IMR-90 (cell line): ENCODE measurements around the gene HLA-DPA1. TPM values are rescaled to one million over a fixed set of nuclear protein-coding genes. Genes with fewer than 3 reads are reported as not detected.

Experiments used
- ATAC-seq: fragments of 200-7000 bp; cut with Tn5 transposase; 2 replicates; pipeline ENCODE4 v1.9.1; 2020; ENCODE audit warnings: low read depth, mild to moderate bottlenecking, moderate library complexity
- BruUV-seq: library from RNA; stranded (reverse); fragments of 400-500 nt; replicated peaks from 2 replicates; lab custom pipeline; 2021; lab: Mats Ljungman, UMichigan
- CTCF ChIA-PET: fragments of 300-600 bp; formaldehyde crosslinking; extraction: SDS; loops from one replicate; lab custom pipeline; 2021; ENCODE audit warnings: antibody characterized with exemption; lab: Yijun Ruan, JAX
- POLR2A ChIA-PET: fragments of 300-600 bp; sonication (Branson Sonifier 250); formaldehyde crosslinking; loops from one replicate; lab custom pipeline; 2022; ENCODE audit warnings: antibody characterized with exemption; ENCODE audit not compliant: unreplicated experiment; lab: Charles Lee
- DNase-seq: peaks from one replicate; pipeline ENCODE4 v3.0.0; 2013
- H2AFZ ChIP-seq: replicated peaks from 2 replicates; pipeline ENCODE3; 2013; ENCODE audit warnings: low read length, mild to moderate bottlenecking; ENCODE audit not compliant: poor library complexity
- H2AK5ac ChIP-seq: 2 replicates; pipeline ENCODE4 v1.6.1; 2013; ENCODE audit warnings: low read depth, low read length, inconsistent platforms
- H2AK9ac ChIP-seq: replicated peaks from 2 replicates; pipeline ENCODE3; 2013; ENCODE audit warnings: mild to moderate bottlenecking, low read depth, low read length, moderate library complexity; ENCODE audit not compliant: poor library complexity
- H2BK120ac ChIP-seq: 2 replicates; pipeline ENCODE4 v1.6.1; 2013; ENCODE audit warnings: low read depth, low read length, inconsistent platforms
- H2BK15ac ChIP-seq: 3 replicates; pipeline ENCODE4 v1.6.1; 2013; ENCODE audit warnings: low read depth, low read length, inconsistent platforms
- H2BK20ac ChIP-seq: 2 replicates; pipeline ENCODE4 v1.6.1; 2013; ENCODE audit warnings: low read depth, mild to moderate bottlenecking, inconsistent platforms, low read length, moderate library complexity
- H2BK5ac ChIP-seq: 2 replicates; pipeline ENCODE4 v1.6.1; 2013; ENCODE audit warnings: mild to moderate bottlenecking, low read depth, low read length, inconsistent platforms; ENCODE audit not compliant: poor library complexity, severe bottlenecking
- H3K14ac ChIP-seq: replicated peaks from 2 replicates; pipeline ENCODE4 v1.6.1; 2013; ENCODE audit warnings: low read depth, low read length, inconsistent platforms
- H3K18ac ChIP-seq: 2 replicates; pipeline ENCODE4 v1.6.1; 2013; ENCODE audit warnings: low read depth, low read length, control low read depth
- H3K23ac ChIP-seq: 2 replicates; pipeline ENCODE4 v1.6.1; 2013; ENCODE audit warnings: low read depth, low read length, inconsistent platforms
- H3K27ac ChIP-seq: 2 replicates; pipeline ENCODE4 v1.5.1; 2013; ENCODE audit warnings: mild to moderate bottlenecking, control low read depth, low read length; ENCODE audit not compliant: insufficient read depth
- H3K27me3 ChIP-seq: 2 replicates; pipeline ENCODE4 v1.6.1; 2013; ENCODE audit warnings: low read length; ENCODE audit not compliant: control insufficient read depth, insufficient read depth
- H3K36me3 ChIP-seq: 2 replicates; pipeline ENCODE4 v1.6.1; 2013; ENCODE audit warnings: low read length, mixed read lengths; ENCODE audit not compliant: control insufficient read depth, insufficient read depth
- H3K4ac ChIP-seq: 2 replicates; pipeline ENCODE4 v1.6.1; 2013; ENCODE audit warnings: low read depth, low read length, inconsistent platforms
- H3K4me1 ChIP-seq: 2 replicates; pipeline ENCODE4 v1.6.1; 2013; ENCODE audit warnings: low read length, mixed read lengths; ENCODE audit not compliant: control insufficient read depth, insufficient read depth
- H3K4me2 ChIP-seq: 2 replicates; pipeline ENCODE4 v1.6.1; 2013; ENCODE audit warnings: low read depth, mild to moderate bottlenecking, control low read depth, low read length, moderate library complexity
- H3K4me3 ChIP-seq: 2 replicates; pipeline ENCODE4 v1.5.1; 2013; ENCODE audit warnings: low read depth, mild to moderate bottlenecking, control low read depth, low read length, moderate library complexity; ENCODE audit not compliant: insufficient read depth
- H3K56ac ChIP-seq: 2 replicates; pipeline ENCODE4 v1.6.1; 2013; ENCODE audit warnings: low read length, inconsistent platforms; ENCODE audit not compliant: insufficient read depth; ENCODE audit errors: extremely low read depth
- H3K79me1 ChIP-seq, 2 experiments: 2 replicates each; pipeline ENCODE4 v1.6.1; 2013; ENCODE audit warnings: low read length in 2 of 2, inconsistent platforms in 1 of 2, low read depth in 1 of 2
- H3K9ac ChIP-seq: 2 replicates; pipeline ENCODE4 v1.6.1; 2013; ENCODE audit warnings: low read depth, low read length, control low read depth
- H3K9me1 ChIP-seq: 2 replicates; pipeline ENCODE4 v1.6.1; 2013; ENCODE audit warnings: low read length, inconsistent platforms; ENCODE audit not compliant: insufficient read depth
- H3K9me3 ChIP-seq: 2 replicates; pipeline ENCODE4 v1.6.1; 2013; ENCODE audit warnings: low read length; ENCODE audit not compliant: control insufficient read depth, insufficient read depth
- H4K20me1 ChIP-seq: 2 replicates; pipeline ENCODE4 v1.6.1; 2013; ENCODE audit warnings: low read length, inconsistent platforms; ENCODE audit not compliant: insufficient read depth
- H4K5ac ChIP-seq: 2 replicates; pipeline ENCODE4 v1.6.1; 2013; ENCODE audit warnings: mild to moderate bottlenecking, low read depth, low read length, control low read depth
- H4K8ac ChIP-seq, 2 experiments: 2 replicates each; pipeline ENCODE4 v1.6.1; 2013; ENCODE audit warnings: low read depth in 2 of 2, low read length in 2 of 2, control low read depth in 1 of 2, inconsistent platforms in 1 of 2
- H4K91ac ChIP-seq: 2 replicates; pipeline ENCODE4 v1.6.1; 2013; ENCODE audit warnings: low read depth, low read length, inconsistent platforms; ENCODE audit not compliant: insufficient read depth
- BHLHE40 ChIP-seq: fragments of 150-350 bp; IDR thresholded peaks from 2 replicates; pipeline ENCODE4 v1.6.1; 2016; ENCODE audit warnings: mild to moderate bottlenecking, low read depth, low read length
- FOS ChIP-seq: fragments of 150-350 bp; IDR thresholded peaks from 2 replicates; pipeline ENCODE4 v1.6.1; 2016; ENCODE audit warnings: low read depth, low read length
- MAFK ChIP-seq: IDR thresholded peaks from 2 replicates; pipeline ENCODE4 v1.6.1; 2012; ENCODE audit warnings: low read depth, low read length, improper control_type of control experiment
- MAZ ChIP-seq: IDR thresholded peaks from 2 replicates; pipeline ENCODE4 v1.6.1; 2012; ENCODE audit warnings: low read depth, mild to moderate bottlenecking, low read length, improper control_type of control experiment, moderate library complexity, borderline replicate concordance
- NFE2L2 ChIP-seq: fragments of 150-350 bp; IDR thresholded peaks from 2 replicates; pipeline ENCODE4 v1.6.1; 2016; ENCODE audit warnings: low read depth, mild to moderate bottlenecking, low read length
- POLR2A ChIP-seq: IDR thresholded peaks from 2 replicates; pipeline ENCODE4 v1.6.1; 2012; ENCODE audit warnings: mild to moderate bottlenecking, low read depth, low read length
- RAD21 ChIP-seq: IDR thresholded peaks from 2 replicates; pipeline ENCODE4 v1.6.1; 2012; ENCODE audit warnings: low read length, improper control_type of control experiment
- RCOR1 ChIP-seq: IDR thresholded peaks from 2 replicates; pipeline ENCODE4 v1.6.1; 2012; ENCODE audit warnings: mild to moderate bottlenecking, low read length, improper control_type of control experiment; ENCODE audit not compliant: insufficient replicate concordance
- RFX5 ChIP-seq: IDR thresholded peaks from 2 replicates; pipeline ENCODE4 v1.8.0; 2012; ENCODE audit warnings: low read depth, mild to moderate bottlenecking, low read length, moderate library complexity
- WGBS, 2 experiments: methylation state at CpG; one replicate each; pipeline versions ENCODE4 v1.1.5 to v1.1.7; 2013; ENCODE audit warnings: missing lambda C conversion rate in 2 of 2; ENCODE audit not compliant: insufficient read length in 1 of 2; ENCODE audit errors: extremely low coverage in 2 of 2; 5-methylcytosine and 5-hydroxymethylcytosine counted together
- dilution Hi-C: fragments of 300-500 bp; cut with HindIII; formaldehyde crosslinking; loops from one replicate; pipeline ENCODE4 v1.14.3; 2018; ENCODE audit warnings: low sequenced_read_pairs; ENCODE audit not compliant: unreplicated experiment
- in situ Hi-C: fragments of 300-500 bp; cut with MboI; formaldehyde crosslinking; loops from 3 replicates; pipeline ENCODE4 v1.14.3; 2019; ENCODE audit warnings: low sequenced_read_pairs, inconsistent platforms, mixed read lengths
- intact Hi-C: fragments of 100-400 bp; cut with micrococcal nuclease; formaldehyde crosslinking; loops from 2 replicates; pipeline ENCODE4 v1.10.0; 2022
- polyA plus RNA-seq, 3 experiments: library from polyadenylated mRNA; depleted of rRNA; stranded (reverse); fragments of >200 nt; gene quantifications; 2 replicates each; pipeline ENCODE4 v1.2.3, GENCODE V29; 2012; ENCODE audit warnings: low replicate concordance in 1 of 3
- total RNA-seq: library from RNA; depleted of rRNA; stranded (reverse); fragments of >200 nt; gene quantifications from 2 replicates; pipeline ENCODE4 v1.2.3, GENCODE V29; 2012
- TF ChIP-seq, protein P1 (sequence below): fragments of 150-350 bp; IDR thresholded peaks from 2 replicates; pipeline ENCODE4 v1.6.1; 2016; ENCODE audit warnings: low read depth, mild to moderate bottlenecking, low read length, moderate library complexity, borderline replicate concordance
- TF ChIP-seq, protein P2 (sequence below): fragments of 150-350 bp; IDR thresholded peaks from 2 replicates; pipeline ENCODE4 v1.6.1; 2017; ENCODE audit warnings: mild to moderate bottlenecking, antibody characterized with exemption, low read length, low read depth
- TF ChIP-seq, protein P3 (sequence below): conservative IDR thresholded peaks from 2 replicates; pipeline ENCODE4 v1.5.1; 2012; ENCODE audit warnings: mild to moderate bottlenecking, low read depth, low read length, improper control_type of control experiment

Gene HLA-DPA1
- total and polyA plus RNA-seq, 2 of the 4 experiments (the other 2 are of a cell fraction): not detected

DNA sequence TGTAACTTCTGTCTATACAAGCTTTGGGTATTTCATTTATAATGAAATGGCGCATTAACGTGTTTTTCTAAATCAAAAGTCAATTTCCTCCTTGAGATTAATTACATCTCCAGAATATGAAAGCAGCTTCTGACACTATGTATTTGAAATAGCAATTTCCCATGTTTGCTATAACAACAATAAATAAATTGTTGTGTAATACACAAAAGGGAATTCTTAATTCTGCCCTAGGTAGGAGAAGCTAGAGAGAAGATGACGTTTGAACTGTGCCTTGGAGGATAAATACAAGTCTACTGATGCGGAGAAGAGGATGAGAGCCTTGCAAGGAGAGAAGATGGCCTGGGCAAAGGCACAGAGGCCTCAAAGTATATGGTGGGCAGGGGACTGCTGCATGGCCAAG, 56.4 kb downstream of the HLA-DPA1 start:
- no peaks in the 10 kb centered on the region for H3K36me3 ChIP-seq
- no peak overlapping the region for H3K56ac ChIP-seq
- H2BK120ac ChIP-seq: no peak overlapping the region
- H2BK20ac ChIP-seq: no peak overlapping the region
- H3K9me3 ChIP-seq: no peaks in the 10 kb centered on the region
- no peak overlapping the region for H3K23ac ChIP-seq
- no peak for ATAC-seq
- no peak overlapping the region for H3K4me2 ChIP-seq
- no peak for TF ChIP-seq RFX5
- no peak for TF ChIP-seq MAZ
- no peak for TF ChIP-seq FOS
- TF ChIP-seq, protein P1, sequence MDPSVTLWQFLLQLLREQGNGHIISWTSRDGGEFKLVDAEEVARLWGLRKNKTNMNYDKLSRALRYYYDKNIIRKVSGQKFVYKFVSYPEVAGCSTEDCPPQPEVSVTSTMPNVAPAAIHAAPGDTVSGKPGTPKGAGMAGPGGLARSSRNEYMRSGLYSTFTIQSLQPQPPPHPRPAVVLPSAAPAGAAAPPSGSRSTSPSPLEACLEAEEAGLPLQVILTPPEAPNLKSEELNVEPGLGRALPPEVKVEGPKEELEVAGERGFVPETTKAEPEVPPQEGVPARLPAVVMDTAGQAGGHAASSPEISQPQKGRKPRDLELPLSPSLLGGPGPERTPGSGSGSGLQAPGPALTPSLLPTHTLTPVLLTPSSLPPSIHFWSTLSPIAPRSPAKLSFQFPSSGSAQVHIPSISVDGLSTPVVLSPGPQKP: no peak
- no peak for TF ChIP-seq BHLHE40
- no peak for TF ChIP-seq POLR2A
- TF ChIP-seq, protein P2, sequence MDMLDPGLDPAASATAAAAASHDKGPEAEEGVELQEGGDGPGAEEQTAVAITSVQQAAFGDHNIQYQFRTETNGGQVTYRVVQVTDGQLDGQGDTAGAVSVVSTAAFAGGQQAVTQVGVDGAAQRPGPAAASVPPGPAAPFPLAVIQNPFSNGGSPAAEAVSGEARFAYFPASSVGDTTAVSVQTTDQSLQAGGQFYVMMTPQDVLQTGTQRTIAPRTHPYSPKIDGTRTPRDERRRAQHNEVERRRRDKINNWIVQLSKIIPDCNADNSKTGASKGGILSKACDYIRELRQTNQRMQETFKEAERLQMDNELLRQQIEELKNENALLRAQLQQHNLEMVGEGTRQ: no peak
- no peak for TF ChIP-seq MAFK
- no peak for TF ChIP-seq NFE2L2
- TF ChIP-seq, protein P3, sequence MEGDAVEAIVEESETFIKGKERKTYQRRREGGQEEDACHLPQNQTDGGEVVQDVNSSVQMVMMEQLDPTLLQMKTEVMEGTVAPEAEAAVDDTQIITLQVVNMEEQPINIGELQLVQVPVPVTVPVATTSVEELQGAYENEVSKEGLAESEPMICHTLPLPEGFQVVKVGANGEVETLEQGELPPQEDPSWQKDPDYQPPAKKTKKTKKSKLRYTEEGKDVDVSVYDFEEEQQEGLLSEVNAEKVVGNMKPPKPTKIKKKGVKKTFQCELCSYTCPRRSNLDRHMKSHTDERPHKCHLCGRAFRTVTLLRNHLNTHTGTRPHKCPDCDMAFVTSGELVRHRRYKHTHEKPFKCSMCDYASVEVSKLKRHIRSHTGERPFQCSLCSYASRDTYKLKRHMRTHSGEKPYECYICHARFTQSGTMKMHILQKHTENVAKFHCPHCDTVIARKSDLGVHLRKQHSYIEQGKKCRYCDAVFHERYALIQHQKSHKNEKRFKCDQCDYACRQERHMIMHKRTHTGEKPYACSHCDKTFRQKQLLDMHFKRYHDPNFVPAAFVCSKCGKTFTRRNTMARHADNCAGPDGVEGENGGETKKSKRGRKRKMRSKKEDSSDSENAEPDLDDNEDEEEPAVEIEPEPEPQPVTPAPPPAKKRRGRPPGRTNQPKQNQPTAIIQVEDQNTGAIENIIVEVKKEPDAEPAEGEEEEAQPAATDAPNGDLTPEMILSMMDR: no peak
- no peak for TF ChIP-seq RAD21
- no peak for TF ChIP-seq RCOR1
- no peak overlapping the region for H2AK5ac ChIP-seq
- POLR2A ChIA-PET: no interaction called here
- H3K9ac ChIP-seq: no peak overlapping the region
- no peaks in the 10 kb centered on the region for H3K79me1 ChIP-seq
- no peak overlapping the region for H4K5ac ChIP-seq
- no peak overlapping the region for H3K14ac ChIP-seq
- no peak overlapping the region for H4K91ac ChIP-seq
- 50% methylated on average over 2 of the region's 4 CpGs; no CpG with 5 or more reads in 1 of the 2 experiments for WGBS, 2 experiments
- no peak overlapping the region for H2AFZ ChIP-seq
- H4K8ac ChIP-seq: no peak overlapping the region
- H3K4ac ChIP-seq: no peak overlapping the region
- H2BK15ac ChIP-seq: no peak overlapping the region
- CTCF ChIA-PET: interaction anchor here (0.8 to 1.5 kb wide), 2 partner anchors 32 to 232 kb away, joined by 3 to 6 read pairs; no protein-coding TSS in a partner anchor
- no peak overlapping the region for H3K4me3 ChIP-seq
- no peak overlapping the region for H3K27ac ChIP-seq
- no peaks in the 10 kb centered on the region; the same call in 1 of the 2 replicates for H3K4me1 ChIP-seq
- intact Hi-C loops: no loop called here
- dilution Hi-C loops: no loop called here
- no peak overlapping the region for H2AK9ac ChIP-seq
- DNase-seq: no peak
- in situ Hi-C loops: loop anchor here (5.0 to 10.0 kb wide), 2 partner anchors 148 to 230 kb away; no protein-coding TSS in a partner anchor
- H3K27me3 ChIP-seq: peaks cover 45% of the 10 kb centered on the region
- BruUV-seq: no TSS peak
- H4K20me1 ChIP-seq: no peaks in the 10 kb centered on the region
- no peak overlapping the region for H3K18ac ChIP-seq
- H3K9me1 ChIP-seq: no peaks in the 10 kb centered on the region
- no peak overlapping the region for H2BK5ac ChIP-seq
